Kidney (tissue), 22 donors: Measurements from ENCODE around the gene RASAL3. TPM values are rescaled to one million over a fixed set of nuclear protein-coding genes. Genes with fewer than 3 reads are reported as not detected.

Experiments used
- DNase-seq, 5 donors: peaks; one replicate each; pipeline ENCODE4 v3.0.0-alpha.2; 2013 to 2020
- FAIRE-seq: peaks from 2 replicates; lab custom pipeline; 2012; peaks lifted over from hg19 to GRCh38; lab: Jason Lieb, UNC
- H3K27ac ChIP-seq, 2 donors: one replicate each; pipeline ENCODE4 v1.7.0; 2013; ENCODE audit warnings: low read depth in 2 of 2, low read length in 2 of 2, inconsistent platforms in 1 of 2
- H3K27me3 ChIP-seq: one replicate; pipeline ENCODE4 v1.7.1; 2013; ENCODE audit warnings: low read length, inconsistent platforms; ENCODE audit not compliant: control insufficient read depth, insufficient read depth
- H3K36me3 ChIP-seq, 3 donors: one replicate each; pipeline versions ENCODE4 v1.7.0 to v1.7.1; 2013; ENCODE audit warnings: low read length in 3 of 3, control low read depth in 1 of 3, inconsistent platforms in 1 of 3; ENCODE audit not compliant: insufficient read depth in 3 of 3, control insufficient read depth in 2 of 3
- H3K4me1 ChIP-seq, 3 donors: one replicate each; pipeline versions ENCODE4 v1.7.0 to v1.7.1; 2013; ENCODE audit warnings: low read length in 3 of 3, inconsistent platforms in 1 of 3, low read depth in 1 of 3; ENCODE audit not compliant: control insufficient read depth in 2 of 3, insufficient read depth in 2 of 3
- H3K4me3 ChIP-seq, 3 donors: one replicate each; pipeline versions ENCODE4 v1.7.0 to v1.8.1; 2013; ENCODE audit warnings: low read length in 3 of 3, control low read depth in 1 of 3, inconsistent platforms in 1 of 3
- H3K9ac ChIP-seq, 3 donors: one replicate each; pipeline versions ENCODE4 v1.7.0 to v1.7.1; 2013; ENCODE audit warnings: low read length in 3 of 3, control low read depth in 1 of 3, inconsistent platforms in 1 of 3
- H3K9me3 ChIP-seq, 3 donors: one replicate each; pipeline versions ENCODE4 v1.7.0 to v1.7.1; 2013; ENCODE audit warnings: low read length in 3 of 3, control low read depth in 1 of 3, inconsistent platforms in 1 of 3; ENCODE audit not compliant: control insufficient read depth in 2 of 3, insufficient read depth in 1 of 3
- intact Hi-C: fragments of 100-400 bp; cut with DNase I; formaldehyde crosslinking; loops from one replicate; pipeline ENCODE4 v1.11.1; 2022
- long read RNA-seq, 10 donors: library from polyadenylated mRNA in 1 of 10; unstranded in 1 of 10; transcript quantifications; one replicate each; pipeline ENCODE4 v2.0.0 and lab custom pipeline, GENCODE V29; 2021 to 2026
- polyA plus RNA-seq: library from polyadenylated mRNA; stranded (reverse); fragments of 350-450 nt; fragmentation: Illumina TruSeq; extraction: RNeasy Lipid Tissue Mini Kit (QIAGEN cat#74804); gene quantifications from one replicate; pipeline ENCODE4 v1.2.3, GENCODE V29; 2014; ENCODE audit warnings: low read depth, low replicate concordance; ENCODE audit not compliant: insufficient read depth
- total RNA-seq: library from RNA; stranded (reverse); fragmentation: NEBNext Ultra II Directional; extraction: Animal tissue kit (Norgen Biotek cat#: 25700); gene quantifications from one replicate; pipeline ENCODE4 v1.2.1, GENCODE V29; 2021
- TF ChIP-seq, protein P1 (sequence below): IDR thresholded peaks from 3 replicates; pipeline ENCODE4 v1.5.1; 2012; ENCODE audit warnings: mild to moderate bottlenecking, moderate library complexity, borderline replicate concordance; ENCODE audit not compliant: insufficient read depth; ENCODE audit errors: extremely low read depth
- donor health status: control.
- donor health status: control.
- donor health status: control.
- donor health status: control.
- donor health status: control.
- donor health status: DM: yes; HTN: yes; CAD: no.
- donor health status: Normal renal cell carcinoma (clear cell type).

The RASAL3 gene
- 12.1 TPM for total RNA-seq
- 1.5 TPM for polyA plus RNA-seq
- long read RNA-seq, donor 1: 0 reads
- long read RNA-seq, donor 2: 0 reads
- long read RNA-seq, donor 3: 0 reads
- long read RNA-seq, donor 4: 0 reads
- long read RNA-seq, donor 5: 0 reads
- long read RNA-seq, donor 6: 0 reads
- long read RNA-seq, donor 7, transcript RASAL3-201 (18 exons, 3,293 nt): major isoform, 5 of 11 reads
- long read RNA-seq, donor 7, partial matches to known transcripts: 2 of 11 reads
- long read RNA-seq, donor 7, other reads (novel, unspliced or antisense): 4 of 11 reads
- long read RNA-seq, donor 8: 0 reads
- long read RNA-seq, donor 9: 0 reads
- long read RNA-seq, donor 10: 0 reads

DNA sequence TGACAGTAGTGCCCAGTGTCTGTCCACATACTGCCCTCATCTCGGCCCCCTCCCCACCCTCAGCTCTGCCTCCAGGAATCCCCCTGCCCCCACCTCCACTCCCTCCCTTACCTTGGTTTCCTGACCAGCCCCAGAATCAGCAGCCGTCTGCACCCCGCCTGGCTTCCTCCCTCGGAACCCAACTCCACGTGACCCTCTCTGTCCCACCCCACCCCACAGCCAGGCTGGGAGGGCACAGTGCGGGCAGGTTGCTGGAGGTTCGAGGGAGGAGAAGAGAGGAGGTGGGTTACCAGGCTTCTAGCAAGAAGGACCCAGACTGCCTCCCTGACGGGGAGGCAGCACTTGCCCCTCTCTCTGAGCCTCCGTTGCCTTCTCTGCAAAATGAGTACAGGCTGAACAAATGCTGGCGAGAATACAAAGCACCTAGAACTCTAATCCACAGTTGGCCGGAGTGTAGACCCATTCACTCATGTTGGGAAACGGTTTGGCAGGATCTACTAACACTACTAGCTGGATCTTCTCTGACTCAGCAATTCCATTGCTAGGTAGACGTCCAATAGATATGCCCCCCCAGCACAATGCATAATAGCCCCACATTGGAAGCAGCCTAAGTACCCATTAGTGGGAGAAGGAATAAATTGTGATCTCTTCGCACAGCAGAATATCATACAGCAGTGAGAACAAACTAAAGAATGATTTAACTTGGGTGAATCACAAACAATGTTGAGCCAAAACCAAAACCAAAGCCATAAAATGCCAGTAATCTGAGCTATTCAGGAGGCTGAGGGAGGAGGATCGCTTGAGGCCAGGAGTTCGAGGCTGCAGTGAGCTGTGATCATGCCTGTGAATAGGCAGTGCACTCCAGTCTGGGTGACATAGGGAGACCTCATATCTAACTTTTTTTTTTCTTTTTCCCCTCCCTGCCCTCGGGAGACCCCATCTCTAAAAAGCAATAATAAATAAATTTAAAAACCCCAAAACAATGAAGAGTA, at the start of gene RASAL3:
TSS of gene RASAL3 (minus strand) at position 151 of the 992 bp plus-strand sequence. CDS start 186 bp downstream, outside the sequence.
- no peaks in the 10 kb centered on the region for H3K36me3 ChIP-seq
- DNase-seq (peak in 1 of 5 donors; percentile 72), FAIRE-seq (no peak)
- intact Hi-C loops: no loop called here
- H3K27me3 ChIP-seq: peaks cover 6% of the 10 kb centered on the region
- no peaks in the 10 kb centered on the region for H3K9me3 ChIP-seq
- H3K27ac ChIP-seq: peak within 1 kb of the TSS in 1 of 2 donors; percentile 53
- peak within 1 kb of the TSS in 1 of 3 donors; percentile 17 for H3K4me3 ChIP-seq
- peaks cover 0 to 1% (median 0%) of the 10 kb centered on the region in 3 donors for H3K4me1 ChIP-seq
- TF ChIP-seq, protein P1, sequence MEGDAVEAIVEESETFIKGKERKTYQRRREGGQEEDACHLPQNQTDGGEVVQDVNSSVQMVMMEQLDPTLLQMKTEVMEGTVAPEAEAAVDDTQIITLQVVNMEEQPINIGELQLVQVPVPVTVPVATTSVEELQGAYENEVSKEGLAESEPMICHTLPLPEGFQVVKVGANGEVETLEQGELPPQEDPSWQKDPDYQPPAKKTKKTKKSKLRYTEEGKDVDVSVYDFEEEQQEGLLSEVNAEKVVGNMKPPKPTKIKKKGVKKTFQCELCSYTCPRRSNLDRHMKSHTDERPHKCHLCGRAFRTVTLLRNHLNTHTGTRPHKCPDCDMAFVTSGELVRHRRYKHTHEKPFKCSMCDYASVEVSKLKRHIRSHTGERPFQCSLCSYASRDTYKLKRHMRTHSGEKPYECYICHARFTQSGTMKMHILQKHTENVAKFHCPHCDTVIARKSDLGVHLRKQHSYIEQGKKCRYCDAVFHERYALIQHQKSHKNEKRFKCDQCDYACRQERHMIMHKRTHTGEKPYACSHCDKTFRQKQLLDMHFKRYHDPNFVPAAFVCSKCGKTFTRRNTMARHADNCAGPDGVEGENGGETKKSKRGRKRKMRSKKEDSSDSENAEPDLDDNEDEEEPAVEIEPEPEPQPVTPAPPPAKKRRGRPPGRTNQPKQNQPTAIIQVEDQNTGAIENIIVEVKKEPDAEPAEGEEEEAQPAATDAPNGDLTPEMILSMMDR: no peak
- no peak within 1 kb of the TSS for H3K9ac ChIP-seq

DNA sequence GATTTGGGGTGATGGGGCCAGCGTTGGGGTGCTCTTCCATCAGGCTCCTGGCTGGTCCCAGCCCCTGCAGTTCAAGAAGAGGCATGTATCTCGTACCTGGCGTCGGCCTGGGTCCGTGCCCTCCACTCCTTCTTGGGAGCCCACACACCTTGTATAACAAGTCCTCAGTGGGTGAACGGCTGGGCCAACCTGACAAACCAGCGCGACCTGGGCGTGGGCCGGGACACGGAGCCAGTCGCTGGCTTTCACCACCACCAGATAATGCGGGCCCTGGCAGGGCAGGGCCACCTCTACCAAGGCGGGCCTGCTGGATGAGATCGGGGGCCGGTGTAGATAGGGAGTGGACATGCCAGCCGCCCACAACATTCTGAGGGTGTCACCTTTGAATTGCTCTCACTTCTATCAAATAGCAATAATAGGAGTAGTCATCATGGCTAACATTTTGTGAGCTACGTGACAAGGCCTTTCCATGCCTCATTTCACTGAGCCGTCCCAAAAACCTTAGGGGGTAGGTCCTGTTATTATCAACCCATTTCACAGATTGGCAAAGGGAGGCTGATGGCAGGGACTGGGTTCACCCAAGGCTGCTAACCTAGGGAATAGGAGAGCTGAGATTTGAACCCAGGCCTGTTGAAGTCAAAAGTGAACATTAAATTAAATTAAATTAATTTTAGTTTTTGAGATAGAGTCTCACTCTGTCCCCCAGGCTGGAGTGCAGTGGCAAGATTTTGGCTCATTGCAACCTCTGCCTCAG, 47.5 kb upstream of the RASAL3 start:
- TF ChIP-seq, protein P1: no peak
- no peak for FAIRE-seq
- peaks cover 9% of the 10 kb centered on the region for H3K27me3 ChIP-seq
- H3K4me1 ChIP-seq: no peaks in the 10 kb centered on the region
- no peaks in the 10 kb centered on the region for H3K9me3 ChIP-seq
- intact Hi-C loops: no loop called here
- no peak overlapping the region for H3K4me3 ChIP-seq
- no peak overlapping the region for H3K9ac ChIP-seq
- DNase-seq: peak in 1 of 5 donors; percentile 59
- no peaks in the 10 kb centered on the region for H3K36me3 ChIP-seq
- no peak overlapping the region for H3K27ac ChIP-seq

DNA sequence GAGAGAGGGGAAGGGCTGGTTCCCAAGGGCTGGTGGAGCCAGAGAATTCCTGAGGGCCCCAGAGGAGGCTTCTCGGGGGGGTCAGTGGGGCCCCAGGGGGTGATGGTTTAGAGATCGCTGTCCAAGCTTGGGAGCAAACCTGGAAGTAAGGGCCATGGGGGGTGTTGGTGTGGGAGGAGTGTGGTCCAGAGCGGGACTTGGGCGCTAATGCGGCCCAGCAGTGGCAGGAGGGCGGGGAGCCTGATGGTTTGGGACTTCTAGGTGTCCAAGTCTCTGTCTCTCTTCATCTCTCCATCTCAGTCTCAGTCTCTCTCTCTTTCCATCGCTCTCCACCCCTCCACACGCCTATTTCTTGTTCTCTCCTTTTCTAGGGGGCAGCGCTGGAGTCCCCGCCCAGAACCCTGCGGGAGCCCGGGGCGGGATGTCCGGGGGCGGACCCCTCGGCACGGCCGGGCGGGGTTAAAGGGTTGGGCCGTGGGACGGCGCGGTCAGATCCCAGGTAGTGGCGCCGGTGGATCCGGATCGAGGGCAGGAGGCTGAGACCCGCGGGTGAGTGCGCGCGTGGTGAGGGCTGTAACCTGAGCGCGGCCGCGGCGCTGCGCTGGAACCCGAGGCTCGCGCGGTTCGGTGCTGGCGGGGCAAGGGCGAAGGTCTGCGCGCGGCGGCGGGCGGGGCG, 43.8 kb upstream of the RASAL3 start, which contains the start of gene CYP4F22:
TSS of gene CYP4F22 (plus strand) at position 491 of the 676 bp plus-strand sequence. CDS start 16,812 bp downstream, outside the sequence.
- H3K27me3 ChIP-seq: peaks cover 9% of the 10 kb centered on the region
- H3K27ac ChIP-seq: no peak within 1 kb of the TSS
- FAIRE-seq (no peak), DNase-seq (peak in 4 of 5 donors; percentile 4 to 51 (median 12))
- no peak within 1 kb of the TSS for H3K4me3 ChIP-seq
- H3K9me3 ChIP-seq: no peaks in the 10 kb centered on the region
- TF ChIP-seq, protein P1: no peak
- intact Hi-C loops: no loop called here
- H3K4me1 ChIP-seq: no peaks in the 10 kb centered on the region
- H3K9ac ChIP-seq: no peak within 1 kb of the TSS
- H3K36me3 ChIP-seq: no peaks in the 10 kb centered on the region
